ENCODE results near the gene NLRP3. TPM values are rescaled to one million over a fixed set of nuclear protein-coding genes. Genes with fewer than 3 reads are reported as not detected.
"Not testable (repeated sequence)": the region's sequence is repeated elsewhere in the genome, so short reads cannot be mapped to it uniquely, and the experiment has no call there.

NLRP3 gene
- total RNA-seq, result 3.8 TPM

GRCh38 chr1:247415423-247416361 is at the start of gene NLRP3:
TSS of gene NLRP3 (plus strand) at chr1:247416173. CDS start at chr1:247418801, 2,628 bp downstream.
- no peak for DNase-seq

- DNase-seq, result not testable (repeated sequence)
These were observed 49.6 kb upstream of the NLRP3 start for GRCh38 chr1:247366345-247366744.

- DNase-seq, result no peak
These were observed 48.9 kb upstream of the NLRP3 start for GRCh38 chr1:247366926-247367645.

- DNase-seq, result no peak
These were observed 48.1 kb upstream of the NLRP3 start for GRCh38 chr1:247367786-247368422.

- no peak for DNase-seq
These were observed 47.4 kb upstream of the NLRP3 start for GRCh38 chr1:247368490-247369145.

GRCh38 chr1:247370786-247371732 is 44.9 kb upstream of the NLRP3 start:
- no peak for DNase-seq

- no peak for DNase-seq
These were observed 44.1 kb upstream of the NLRP3 start for GRCh38 chr1:247371801-247372259.

- peak; percentile 64 for DNase-seq
These were observed 42.2 kb upstream of the NLRP3 start for GRCh38 chr1:247373721-247374141.

- not testable (repeated sequence) for DNase-seq
These were observed 41.2 kb upstream of the NLRP3 start for GRCh38 chr1:247374651-247375334.

GRCh38 chr1:247375747-247376146 is 40.2 kb upstream of the NLRP3 start:
- no peak for DNase-seq

- no peak for DNase-seq
These were observed 39.3 kb upstream of the NLRP3 start for GRCh38 chr1:247376659-247377058.

- not testable (repeated sequence) for DNase-seq
These were observed 38.3 kb upstream of the NLRP3 start for GRCh38 chr1:247377656-247378055.

- DNase-seq, result no peak
These were observed 37.5 kb upstream of the NLRP3 start for GRCh38 chr1:247378334-247379073.

GRCh38 chr1:247385283-247385682 is 30.7 kb upstream of the NLRP3 start:
- no peak for DNase-seq

GRCh38 chr1:247386217-247386616 is 29.8 kb upstream of the NLRP3 start:
- DNase-seq, result no peak

GRCh38 chr1:247386687-247387086 is 29.3 kb upstream of the NLRP3 start:
- no peak for DNase-seq

- no peak for DNase-seq
These were observed 28.9 kb upstream of the NLRP3 start for GRCh38 chr1:247387096-247387495.

- no peak for DNase-seq
These were observed 28.4 kb upstream of the NLRP3 start for GRCh38 chr1:247387565-247387964.

GRCh38 chr1:247390116-247390791 is 25.7 kb upstream of the NLRP3 start:
- peak; percentile 87 for DNase-seq
